ENCODE results near the gene MEIS1.
"Not testable (repeated sequence)": the region's sequence is repeated elsewhere in the genome, so short reads cannot be mapped to it uniquely, and the experiment has no call there.

The MEIS1 gene

GRCh38 chr2:66463206-66463755 is 28.4 kb downstream of the MEIS1 start:
- in situ Hi-C loops (cut with HindIII; ENCODE audit: low sequenced_read_pairs), result no loop called here

DNA sequence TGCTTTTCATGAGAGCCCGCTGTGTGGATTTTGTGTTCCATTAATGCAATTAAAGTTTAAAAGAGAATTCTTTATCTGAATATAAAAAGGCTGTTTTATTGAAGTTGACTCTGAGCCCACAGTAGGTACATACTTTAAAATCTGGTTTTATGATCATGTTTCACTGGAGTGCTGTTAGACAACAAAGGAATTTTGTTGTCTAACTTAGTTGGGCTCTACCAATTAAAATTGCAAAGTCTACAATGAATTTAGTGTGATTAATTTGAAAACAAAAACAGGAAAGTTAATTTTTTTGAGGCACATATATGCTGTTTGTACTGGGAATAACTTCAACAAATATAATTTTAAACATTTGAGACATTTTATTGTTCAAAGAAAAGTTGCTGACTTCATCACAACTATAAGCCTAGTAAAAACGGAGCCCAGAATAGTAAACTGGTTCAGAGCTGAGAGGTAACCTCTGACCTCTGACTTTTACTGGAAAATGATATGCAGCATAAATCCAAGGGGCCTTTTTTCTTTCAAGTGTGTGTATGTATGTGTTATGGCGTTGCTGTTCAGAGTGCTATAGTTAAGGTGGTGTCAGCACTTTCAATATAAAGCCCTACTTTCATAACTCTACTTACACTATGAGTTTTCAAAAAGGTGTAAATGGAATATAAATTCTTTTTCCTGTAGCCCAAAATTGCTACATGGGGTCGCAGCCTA is 30.2 kb downstream of the MEIS1 start:
- in situ Hi-C loops (cut with HindIII; ENCODE audit: low sequenced_read_pairs), result no loop called here

DNA sequence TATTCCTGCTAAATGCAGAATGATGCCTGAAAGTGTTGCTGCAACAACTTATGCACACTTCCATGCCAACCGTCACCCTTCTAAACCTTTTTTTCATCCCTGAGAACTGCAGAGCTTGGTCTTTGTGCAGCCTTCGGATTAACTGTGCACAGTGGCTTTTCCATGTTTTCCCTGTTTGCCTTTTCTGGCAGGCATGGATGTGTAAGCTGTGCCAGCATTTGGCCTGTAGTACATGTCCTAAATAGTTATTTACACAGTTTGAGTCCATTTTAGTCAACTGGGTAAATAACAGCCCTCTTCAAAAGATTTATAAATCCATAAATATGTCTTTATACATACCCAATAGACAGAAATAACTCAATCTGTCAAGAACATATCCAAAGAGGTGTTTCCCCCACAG is 31.5 kb downstream of the MEIS1 start:
- in situ Hi-C loops (cut with HindIII; ENCODE audit: low sequenced_read_pairs), result no loop called here

GRCh38 chr2:66467718-66468117 is 32.8 kb downstream of the MEIS1 start:
- in situ Hi-C loops (cut with HindIII; ENCODE audit: low sequenced_read_pairs), result no loop called here

GRCh38 chr2:66469214-66469902 is 34.4 kb downstream of the MEIS1 start:
- in situ Hi-C loops (cut with HindIII; ENCODE audit: low sequenced_read_pairs), result no loop called here

DNA sequence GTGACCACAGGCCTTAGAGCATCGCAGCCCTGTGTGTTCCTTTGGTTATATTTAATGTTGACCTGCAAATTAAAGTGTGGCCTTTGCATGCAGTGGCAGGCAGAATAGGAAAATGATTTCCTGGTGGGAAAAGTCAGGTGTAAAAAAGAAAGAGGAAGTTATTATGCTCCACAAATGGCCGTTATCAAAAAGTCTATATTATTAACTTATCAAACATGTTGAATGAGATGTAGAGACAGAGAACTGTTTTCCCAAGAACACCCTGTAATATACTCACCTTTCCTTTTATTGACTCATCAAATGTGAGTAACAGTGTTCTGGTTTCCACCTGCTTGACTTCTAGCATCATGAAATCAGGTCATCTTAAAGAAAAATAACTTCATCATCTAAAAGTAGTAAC is 35.3 kb downstream of the MEIS1 start:
- in situ Hi-C loops (cut with HindIII; ENCODE audit: low sequenced_read_pairs), result no loop called here

DNA sequence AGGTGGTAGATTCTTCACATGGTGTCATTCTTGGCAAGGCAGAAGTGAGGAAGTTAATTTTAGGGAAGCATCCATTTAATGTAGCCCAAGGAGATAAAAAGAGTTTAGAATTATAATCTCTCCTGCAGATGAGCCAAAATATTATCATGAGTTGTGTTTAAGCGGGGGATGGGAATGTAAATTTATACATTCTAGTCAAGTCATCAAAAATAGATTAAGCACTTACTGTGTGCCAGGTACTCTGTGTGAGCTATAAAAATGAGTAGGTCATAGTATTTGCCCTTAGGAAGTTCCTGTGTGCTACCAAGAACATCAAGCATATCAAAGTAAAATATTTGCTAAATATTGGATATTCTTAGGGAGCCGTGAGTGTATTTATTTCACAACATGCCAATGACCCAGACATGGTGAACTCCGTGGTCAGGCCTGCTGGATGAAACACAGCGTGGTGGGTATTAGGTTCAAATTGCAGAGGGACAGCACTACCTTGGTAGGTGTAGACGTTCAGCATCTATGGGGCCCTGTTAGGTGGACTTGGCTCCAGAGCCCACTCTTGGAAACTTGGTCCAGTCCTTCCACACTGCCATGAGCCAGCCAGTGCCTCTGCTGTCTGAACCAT is 37.4 kb downstream of the MEIS1 start:
- in situ Hi-C loops (cut with HindIII; ENCODE audit: low sequenced_read_pairs), result no loop called here

GRCh38 chr2:66477135-66477842 is 42.4 kb downstream of the MEIS1 start:
- in situ Hi-C loops (cut with HindIII; ENCODE audit: low sequenced_read_pairs), result no loop called here

- in situ Hi-C loops (cut with HindIII; ENCODE audit: low sequenced_read_pairs), result no loop called here
These were observed 43.4 kb downstream of the MEIS1 start for GRCh38 chr2:66478299-66478698.

- in situ Hi-C loops (cut with HindIII; ENCODE audit: low sequenced_read_pairs), result no loop called here
These were observed 43.9 kb downstream of the MEIS1 start for GRCh38 chr2:66478731-66479316.

DNA sequence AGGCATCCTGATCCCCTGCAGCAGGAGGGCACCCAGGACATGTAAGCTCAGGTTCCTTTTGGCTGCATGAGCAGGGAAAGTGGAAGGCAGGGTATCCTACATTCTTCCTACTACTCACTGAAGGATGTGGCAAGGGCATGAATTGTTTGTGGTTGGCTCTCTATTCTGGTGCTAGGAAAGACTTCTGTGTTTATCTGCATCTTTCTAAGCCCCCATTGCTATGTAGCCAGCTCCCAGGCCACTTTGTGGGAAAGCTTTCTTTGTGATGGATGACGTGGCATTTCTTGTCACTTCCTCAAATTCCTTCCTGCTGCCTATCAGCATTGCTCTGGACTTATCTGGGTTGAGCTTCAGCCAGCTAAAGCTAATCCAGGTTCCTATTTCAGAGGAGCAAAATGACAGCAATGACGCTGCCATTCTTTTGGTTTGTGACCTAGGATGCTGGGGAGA is 46.2 kb downstream of the MEIS1 start:
- in situ Hi-C loops (cut with HindIII; ENCODE audit: low sequenced_read_pairs), result no loop called here

GRCh38 chr2:66485252-66485651 is 50.3 kb downstream of the MEIS1 start:
- in situ Hi-C loops (cut with HindIII; ENCODE audit: low sequenced_read_pairs), result not testable (repeated sequence)

- in situ Hi-C loops (cut with HindIII; ENCODE audit: low sequenced_read_pairs), result no loop called here
These were observed 54.0 kb downstream of the MEIS1 start for GRCh38 chr2:66488946-66489345.

GRCh38 chr2:66489436-66489835 is 54.5 kb downstream of the MEIS1 start:
- in situ Hi-C loops (cut with HindIII; ENCODE audit: low sequenced_read_pairs), result no loop called here

- in situ Hi-C loops (cut with HindIII; ENCODE audit: low sequenced_read_pairs), result no loop called here
These were observed 55.7 kb downstream of the MEIS1 start for GRCh38 chr2:66490588-66491001.

GRCh38 chr2:66494708-66495107 is 59.8 kb downstream of the MEIS1 start:
- in situ Hi-C loops (cut with HindIII; ENCODE audit: low sequenced_read_pairs), result no loop called here

DNA sequence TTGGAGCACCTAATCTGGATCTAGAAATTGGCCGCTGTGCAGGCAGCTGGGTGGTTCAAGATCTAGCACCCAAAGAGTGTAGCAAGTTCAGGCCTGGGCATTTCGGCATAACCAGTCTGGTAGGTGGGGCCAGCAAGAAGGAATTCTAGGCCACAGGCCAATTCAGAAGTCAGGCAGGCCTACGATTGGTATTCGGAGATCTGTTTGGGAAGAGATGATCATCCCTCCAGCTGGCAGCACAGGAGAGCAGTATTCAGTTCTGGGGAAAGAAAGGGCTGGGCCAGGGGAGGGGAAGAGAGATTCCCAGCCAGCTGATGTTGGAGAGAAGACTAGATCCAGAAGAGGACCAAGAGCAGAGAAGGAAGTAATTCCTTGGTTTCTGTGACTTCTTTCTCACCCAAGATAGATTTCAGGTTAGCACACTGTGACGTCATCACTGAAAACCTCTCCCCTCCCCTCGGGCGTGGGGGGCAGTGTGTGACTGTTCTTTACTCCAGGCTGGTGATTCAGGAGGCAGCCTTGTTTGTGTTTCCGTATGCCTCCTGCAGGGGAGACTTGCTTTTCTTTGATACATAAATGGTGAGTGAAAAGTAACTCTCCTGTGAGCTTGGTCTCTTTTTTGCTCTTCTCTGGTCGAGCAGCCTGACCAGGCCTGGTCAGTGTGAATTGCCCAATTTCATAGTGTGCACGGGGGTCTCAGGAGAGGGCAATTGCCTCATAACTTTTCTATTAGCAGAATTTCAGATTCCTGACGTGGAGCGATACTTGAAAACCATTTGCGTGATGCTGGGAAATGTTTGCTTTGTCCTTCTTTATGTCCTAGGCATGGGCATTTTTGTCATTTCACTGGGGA is 61.1 kb downstream of the MEIS1 start:
- in situ Hi-C loops (cut with HindIII; ENCODE audit: low sequenced_read_pairs), result no loop called here

DNA sequence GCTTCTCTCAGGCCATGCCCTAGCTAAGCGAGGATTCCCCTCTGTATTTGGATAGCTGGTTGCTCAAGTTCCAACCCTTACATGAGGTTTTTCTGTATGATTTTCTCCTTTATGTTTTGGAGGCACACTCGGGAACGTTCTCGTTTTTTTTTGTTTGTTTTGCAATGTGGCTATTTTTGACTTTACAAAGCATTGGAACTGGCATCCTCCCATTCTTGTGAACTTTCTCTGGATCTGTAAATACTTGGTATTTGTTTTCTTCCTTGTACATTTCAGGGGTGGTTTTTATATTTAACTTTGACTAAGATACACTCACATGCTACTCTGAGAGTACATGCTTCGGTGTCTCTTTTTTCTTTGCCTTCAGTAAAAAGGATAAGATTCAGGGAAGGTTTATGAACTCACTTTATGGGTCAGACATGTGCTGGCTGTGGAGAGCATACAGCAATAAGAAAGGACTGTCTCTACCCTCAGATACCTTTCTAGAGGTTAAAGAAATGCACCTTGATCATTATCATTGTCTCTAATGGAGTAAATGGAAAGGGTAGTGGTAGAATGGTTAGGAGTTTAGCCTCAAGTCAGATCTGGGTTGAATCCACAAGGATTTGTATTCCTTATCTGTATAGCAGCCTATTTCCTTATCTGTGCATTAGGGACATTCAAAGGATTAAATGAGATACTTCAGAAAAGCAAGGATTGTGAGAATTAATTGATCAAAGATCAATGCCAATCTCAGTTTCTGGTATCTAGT is 61.9 kb downstream of the MEIS1 start:
- in situ Hi-C loops (cut with HindIII; ENCODE audit: low sequenced_read_pairs), result no loop called here
